GM08714 (cell line): ENCODE measurements around the gene HDAC8.
"Not testable (repeated sequence)": the region's sequence is repeated elsewhere in the genome, so short reads cannot be mapped to it uniquely, and the experiment has no call there.

Experiments
- H3K4me3 ChIP-seq: fragments of 200-500 bp; sonication (Bioruptor generic); 2 replicates; pipeline ENCODE4 v1.5.1; 2014; ENCODE audit warnings: mild to moderate bottlenecking, low read length, inconsistent platforms
- ZNF274 ChIP-seq: IDR thresholded peaks from 2 replicates; pipeline ENCODE4 v1.6.1; 2012; ENCODE audit warnings: mild to moderate bottlenecking, low read depth, low read length

Gene HDAC8

DNA sequence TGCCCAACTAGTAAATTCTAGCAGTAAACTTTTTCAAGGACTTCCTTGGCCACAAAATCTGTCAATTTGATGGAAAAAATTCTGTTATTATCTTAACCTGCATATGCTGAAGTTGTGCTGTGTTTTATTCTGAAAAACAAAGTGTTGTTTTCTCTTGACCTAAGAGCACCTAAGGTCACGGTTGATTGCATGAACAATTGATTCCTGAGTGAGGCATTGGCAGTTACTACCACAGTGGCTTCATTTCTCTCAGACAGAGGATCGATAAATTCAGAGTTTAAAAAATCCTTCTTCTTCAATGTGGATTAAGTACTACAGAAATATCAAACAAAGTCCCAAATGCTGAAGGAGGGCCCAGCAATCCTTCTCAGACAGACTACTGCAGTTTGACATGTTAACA lies 6.2 kb downstream of the HDAC8 start:
- H3K4me3 ChIP-seq = no peak overlapping the region
- no peak for TF ChIP-seq ZNF274

- H3K4me3 ChIP-seq = not testable (repeated sequence)
These were observed 13.0 kb downstream of the HDAC8 start for GRCh38 chrX:72559655-72560054.

GRCh38 chrX:72554448-72555140 lies 18.0 kb downstream of the HDAC8 start:
- TF ChIP-seq ZNF274 = no peak
- H3K4me3 ChIP-seq = no peak overlapping the region

GRCh38 chrX:72552443-72552842 lies 20.2 kb downstream of the HDAC8 start:
- not testable (repeated sequence) for H3K4me3 ChIP-seq

- TF ChIP-seq ZNF274 = no peak
- no peak overlapping the region for H3K4me3 ChIP-seq
These were observed 26.7 kb downstream of the HDAC8 start for GRCh38 chrX:72545990-72546389.

- no peak for TF ChIP-seq ZNF274
- H3K4me3 ChIP-seq = no peak overlapping the region
These were observed 32.3 kb downstream of the HDAC8 start for GRCh38 chrX:72540318-72540717.

GRCh38 chrX:72539822-72540221 lies 32.8 kb downstream of the HDAC8 start:
- no peak for TF ChIP-seq ZNF274

GRCh38 chrX:72536542-72536941 lies 36.1 kb downstream of the HDAC8 start:
- no peak overlapping the region for H3K4me3 ChIP-seq
- no peak for TF ChIP-seq ZNF274

More at GRCh38 chrX:72539822-72540221, 32.8 kb downstream of the HDAC8 start:
- no peak overlapping the region for H3K4me3 ChIP-seq

- H3K4me3 ChIP-seq = no peak overlapping the region
- TF ChIP-seq ZNF274 = no peak
These were observed 40.3 kb downstream of the HDAC8 start for GRCh38 chrX:72532366-72532765.

DNA sequence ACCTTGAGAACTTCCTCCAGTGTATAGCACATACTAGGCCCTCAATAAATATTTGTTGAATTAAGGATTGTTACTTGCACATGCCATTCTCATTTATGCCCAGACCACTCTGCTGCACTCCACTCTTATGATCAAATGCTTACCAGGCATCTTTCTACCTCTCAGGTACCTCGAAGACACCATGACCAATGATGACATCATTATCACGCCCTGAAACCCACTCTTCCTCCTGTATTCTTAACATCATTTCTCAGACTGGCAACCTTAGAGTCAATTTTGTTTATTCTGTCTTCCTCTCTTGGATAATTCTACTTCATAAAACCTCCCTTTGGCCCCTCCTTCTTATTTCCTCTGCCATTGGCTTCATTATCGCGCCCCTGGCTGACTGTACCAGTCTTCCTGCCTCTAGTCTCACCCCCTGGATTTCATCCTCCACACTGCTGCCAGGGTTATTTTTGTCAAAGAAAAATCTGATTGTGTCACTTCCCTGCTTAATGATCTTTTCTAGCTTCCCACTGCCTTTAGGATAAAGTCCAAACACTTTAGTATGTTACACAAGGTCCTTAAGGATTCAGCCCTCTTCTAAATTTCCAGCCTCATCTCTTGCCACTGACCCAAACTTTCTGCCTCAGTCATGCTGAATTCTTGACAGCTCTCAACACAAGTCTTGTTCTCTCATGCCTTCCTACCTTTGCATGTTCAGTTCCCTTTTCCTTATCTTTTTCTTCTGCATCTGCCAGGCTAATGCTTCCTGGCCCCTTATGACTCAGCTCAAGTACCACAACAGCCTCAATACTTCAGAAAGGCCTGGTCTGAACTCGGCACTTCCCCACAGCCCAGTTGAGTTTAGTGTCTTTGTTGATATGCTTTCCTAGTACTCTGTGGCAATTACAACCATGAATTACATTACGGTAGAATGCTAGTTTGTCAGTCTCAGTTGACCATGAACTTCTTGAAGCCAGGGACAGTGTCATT lies 45.8 kb downstream of the HDAC8 start:
- TF ChIP-seq ZNF274 = no peak
- H3K4me3 ChIP-seq = no peak overlapping the region

DNA sequence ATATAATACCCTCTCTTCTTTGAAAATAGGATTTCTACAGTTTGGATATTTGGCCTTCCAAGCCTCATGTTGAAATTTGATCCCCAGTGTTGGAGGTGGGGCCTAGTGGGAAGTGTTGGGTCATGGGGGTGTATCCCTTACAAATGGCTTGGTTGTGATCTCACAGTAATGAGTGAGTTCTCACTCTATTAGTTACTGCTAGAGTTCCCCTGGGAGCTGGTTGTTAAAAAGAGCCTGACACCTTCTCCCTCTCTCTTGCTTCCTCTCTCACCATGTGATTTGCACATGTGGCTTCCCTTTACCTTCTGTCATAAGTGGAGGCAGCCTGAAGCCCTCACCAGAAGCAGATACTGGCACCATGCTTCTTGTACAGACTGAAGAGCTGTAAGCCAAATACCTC lies 73.9 kb downstream of the HDAC8 start:
- TF ChIP-seq ZNF274 = no peak
- H3K4me3 ChIP-seq = no peak overlapping the region

DNA sequence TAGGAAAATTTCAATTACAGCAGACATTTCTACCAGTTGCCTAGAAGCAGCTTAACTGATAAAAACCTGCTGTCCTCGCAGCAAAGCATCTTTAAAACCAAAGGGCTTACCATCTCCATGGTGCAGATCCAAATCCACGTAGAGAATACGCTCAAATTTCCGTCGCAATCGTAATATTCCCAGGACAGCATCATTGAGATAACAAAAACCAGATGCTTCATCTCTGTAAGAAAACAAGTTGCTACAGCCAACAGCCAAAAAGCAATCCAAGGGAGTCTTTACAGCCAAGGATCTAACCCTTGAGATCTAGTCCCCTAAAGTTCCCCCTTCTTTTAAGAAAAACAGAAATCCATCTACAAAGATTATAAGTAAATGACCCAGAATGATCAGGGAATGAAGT lies 77.6 kb downstream of the HDAC8 start:
- no peak for TF ChIP-seq ZNF274
- no peak overlapping the region for H3K4me3 ChIP-seq

DNA sequence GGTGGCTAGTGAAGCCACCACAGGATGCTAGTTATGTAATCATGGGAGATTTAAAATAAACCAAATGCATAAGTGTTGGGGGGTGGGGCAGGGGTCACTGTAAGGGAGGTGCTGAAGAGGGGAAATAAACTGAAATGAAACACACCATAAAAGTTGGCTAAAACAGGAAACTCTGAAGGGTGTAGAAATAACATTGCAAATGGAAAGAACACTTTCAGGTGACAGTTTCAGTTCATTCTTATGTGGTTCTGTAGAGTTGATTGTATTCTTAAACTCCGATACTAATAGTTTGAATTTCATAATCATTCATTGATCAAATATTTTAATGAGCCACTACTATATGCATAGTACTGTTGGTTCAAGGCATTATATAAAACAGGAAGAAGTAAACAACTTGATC lies 80.1 kb downstream of the HDAC8 start:
- H3K4me3 ChIP-seq = no peak overlapping the region
- no peak for TF ChIP-seq ZNF274

- H3K4me3 ChIP-seq = not testable (repeated sequence)
These were observed 82.4 kb downstream of the HDAC8 start for GRCh38 chrX:72490221-72490620.

GRCh38 chrX:72487661-72488060 lies 85.0 kb downstream of the HDAC8 start:
- H3K4me3 ChIP-seq = no peak overlapping the region
- TF ChIP-seq ZNF274 = no peak
